Astrocyte (in vitro differentiated cells and primary cell): Measurements from ENCODE around the gene KLHDC10. TPM values are rescaled to one million over a fixed set of nuclear protein-coding genes. Genes with fewer than 3 reads are reported as not detected.

Source experiments
- DNase-seq: peaks from one replicate; pipeline ENCODE4 v3.0.0-alpha.2; 2010; ENCODE audit warnings: low read depth
- FAIRE-seq: peaks from 2 replicates; lab custom pipeline; 2011; peaks lifted over from hg19 to GRCh38; lab: Jason Lieb, UNC
- H2AFZ ChIP-seq: 2 replicates; pipeline ENCODE4 v1.6.0; 2012; ENCODE audit warnings: low read depth, low read length, inconsistent platforms
- H3K27ac ChIP-seq: 2 replicates; pipeline ENCODE4 v1.5.1; 2011; ENCODE audit warnings: low read depth, low read length, inconsistent platforms
- H3K27me3 ChIP-seq: 2 replicates; pipeline ENCODE4 v1.6.0; 2011; ENCODE audit warnings: low read length, inconsistent platforms; ENCODE audit not compliant: insufficient read depth
- H3K36me3 ChIP-seq: 2 replicates; pipeline ENCODE4 v1.5.1; 2011; ENCODE audit warnings: low read length, inconsistent platforms; ENCODE audit not compliant: insufficient read depth
- H3K4me1 ChIP-seq: 2 replicates; pipeline ENCODE4 v1.5.1; 2011; ENCODE audit warnings: low read length, inconsistent platforms; ENCODE audit not compliant: insufficient read depth
- H3K4me2 ChIP-seq: 2 replicates; pipeline ENCODE4 v1.6.0; 2012; ENCODE audit warnings: low read length, inconsistent platforms
- H3K4me3 ChIP-seq: 2 replicates; pipeline ENCODE4 v1.5.1; 2011; ENCODE audit warnings: low read depth, mild to moderate bottlenecking, low read length, inconsistent platforms; ENCODE audit not compliant: insufficient read depth
- H3K79me2 ChIP-seq: 2 replicates; pipeline ENCODE4 v1.6.0; 2012; ENCODE audit warnings: mild to moderate bottlenecking, low read length, inconsistent platforms; ENCODE audit not compliant: insufficient read depth
- H3K9ac ChIP-seq: 2 replicates; pipeline ENCODE4 v1.6.0; 2012; ENCODE audit warnings: mild to moderate bottlenecking, low read length, inconsistent platforms
- H3K9me3 ChIP-seq: 2 replicates; pipeline ENCODE4 v1.5.1; 2012; ENCODE audit warnings: low read depth, mild to moderate bottlenecking, low read length, inconsistent platforms; ENCODE audit not compliant: insufficient read depth
- H4K20me1 ChIP-seq: 2 replicates; pipeline ENCODE4 v1.6.0; 2012; ENCODE audit warnings: low read length, inconsistent platforms; ENCODE audit not compliant: insufficient read depth
- H3K27ac Mint-ChIP-seq: one replicate; pipeline ENCODE4 v1.8.0; 2021; ENCODE audit warnings: mild to moderate bottlenecking, mixed read lengths; ENCODE audit not compliant: unreplicated experiment
- H3K27me3 Mint-ChIP-seq: one replicate; pipeline ENCODE4 v1.8.0; 2021; ENCODE audit warnings: low read depth, mixed read lengths; ENCODE audit not compliant: unreplicated experiment
- H3K36me3 Mint-ChIP-seq: one replicate; pipeline ENCODE4 v1.8.0; 2021; ENCODE audit warnings: low read depth, mixed read lengths; ENCODE audit not compliant: unreplicated experiment
- H3K4me1 Mint-ChIP-seq: one replicate; pipeline ENCODE4 v1.8.0; 2021; ENCODE audit warnings: low read depth, mixed read lengths; ENCODE audit not compliant: unreplicated experiment
- H3K4me3 Mint-ChIP-seq: one replicate; pipeline ENCODE4 v1.8.0; 2021; ENCODE audit warnings: mild to moderate bottlenecking, moderate library complexity, mixed read lengths; ENCODE audit not compliant: unreplicated experiment
- H3K9me3 Mint-ChIP-seq: one replicate; pipeline ENCODE4 v1.8.0; 2021; ENCODE audit warnings: mild to moderate bottlenecking, mixed read lengths; ENCODE audit not compliant: unreplicated experiment
- CTCF ChIP-seq: IDR thresholded peaks from 2 replicates; pipeline ENCODE4 v1.5.1; 2011; ENCODE audit warnings: low read depth, mild to moderate bottlenecking, inconsistent platforms, low read length, moderate library complexity; ENCODE audit not compliant: insufficient read depth
- EZH2 ChIP-seq: IDR thresholded peaks from 2 replicates; pipeline ENCODE4 v1.6.1; 2012; ENCODE audit warnings: mild to moderate bottlenecking, low read length, inconsistent platforms; ENCODE audit not compliant: insufficient read depth
- total RNA-seq: library from RNA; stranded (reverse); gene quantifications from 2 replicates; pipeline ENCODE4 v1.2.1, GENCODE V29; 2021

The KLHDC10 gene
- total RNA-seq, 1 donor from 2014 or later = 33.2 TPM

- Mint-ChIP-seq H3K9me3 (no peaks in the 10 kb centered on the region), H3K4me3 (no peak overlapping the region), H3K27ac (no peak overlapping the region), H3K27me3 (no peaks in the 10 kb centered on the region), H3K36me3 (no peaks in the 10 kb centered on the region), H3K4me1 (peaks cover 3% of the 10 kb centered on the region)
- Histone ChIP-seq H3K9ac (no peak overlapping the region), H3K4me2 (no peak overlapping the region), H3K27me3 (no peaks in the 10 kb centered on the region), H3K4me3 (no peak overlapping the region), H3K4me1 (no peaks in the 10 kb centered on the region), H4K20me1 (no peaks in the 10 kb centered on the region), H3K9me3 (no peaks in the 10 kb centered on the region), H3K36me3 (no peaks in the 10 kb centered on the region), H3K79me2 (peaks cover under 1% of the 10 kb centered on the region), H3K27ac (no peak overlapping the region), H2AFZ (no peak overlapping the region)
- FAIRE-seq (no peak), DNase-seq (no peak)
- TF ChIP-seq CTCF (no peak), EZH2 (no peak)
These were observed 4.7 kb upstream of the KLHDC10 start for GRCh38 chr7:130065500-130066152.

- Mint-ChIP-seq H3K4me3 (peak overlapping the region; percentile 98), H3K27me3 (no peaks in the 10 kb centered on the region), H3K4me1 (peaks cover 7% of the 10 kb centered on the region), H3K27ac (peak overlapping the region; percentile 92), H3K9me3 (no peaks in the 10 kb centered on the region), H3K36me3 (no peaks in the 10 kb centered on the region)
- FAIRE-seq (no peak), DNase-seq (no peak)
- Histone ChIP-seq H2AFZ (peak overlapping the region; percentile 90), H4K20me1 (peaks cover 9% of the 10 kb centered on the region), H3K36me3 (no peaks in the 10 kb centered on the region), H3K4me2 (peak overlapping the region; percentile 87), H3K27ac (peak overlapping the region; percentile 80), H3K9ac (peak overlapping the region; percentile 85), H3K27me3 (no peaks in the 10 kb centered on the region), H3K9me3 (no peaks in the 10 kb centered on the region), H3K79me2 (peaks cover 38% of the 10 kb centered on the region), H3K4me3 (peak overlapping the region; percentile 87), H3K4me1 (peaks cover 12% of the 10 kb centered on the region)
- TF ChIP-seq CTCF = no peak
- no peak for TF ChIP-seq EZH2
These were observed 956 bp upstream of the KLHDC10 start for GRCh38 chr7:130069179-130069977.
